ENCODE data around the gene PDP2. TPM values are rescaled to one million over a fixed set of nuclear protein-coding genes. Genes with fewer than 3 reads are reported as not detected.

The PDP2 gene
- total RNA-seq, 3 donors from 2014 or later (not counting 1 experiment from before 2014, with no cell fraction given) = 10.2 to 16.5 (median 11.0) TPM

- Mint-ChIP-seq H3K27ac (no peak overlapping the region), H3K36me3 (no peaks in the 10 kb centered on the region), H3K9me3 (no peaks in the 10 kb centered on the region), H3K27me3 (ENCODE audit: low read depth in 2 of 2) (no peaks in the 10 kb centered on the region), H3K4me1 (peaks cover 0 to 8% of the 10 kb centered on the region in 2 donors), H3K4me3 (no peak overlapping the region)
- Histone ChIP-seq H3K36me3 (ENCODE audit: control insufficient read depth, insufficient read depth, low read length) (no peaks in the 10 kb centered on the region), H3K9me3 (ENCODE audit: control insufficient read depth, insufficient read depth, low read length) (no peaks in the 10 kb centered on the region), H3K4me3 (ENCODE audit: low read length) (no peak overlapping the region), H3K27ac (ENCODE audit: low read length) (no peak overlapping the region), H3K4me1 (ENCODE audit: control insufficient read depth, insufficient read depth, low read length) (no peaks in the 10 kb centered on the region), H3K27me3 (ENCODE audit: control insufficient read depth, insufficient read depth, low read length) (no peaks in the 10 kb centered on the region)
- DNase-seq = no peak
- TF ChIP-seq, protein P1, sequence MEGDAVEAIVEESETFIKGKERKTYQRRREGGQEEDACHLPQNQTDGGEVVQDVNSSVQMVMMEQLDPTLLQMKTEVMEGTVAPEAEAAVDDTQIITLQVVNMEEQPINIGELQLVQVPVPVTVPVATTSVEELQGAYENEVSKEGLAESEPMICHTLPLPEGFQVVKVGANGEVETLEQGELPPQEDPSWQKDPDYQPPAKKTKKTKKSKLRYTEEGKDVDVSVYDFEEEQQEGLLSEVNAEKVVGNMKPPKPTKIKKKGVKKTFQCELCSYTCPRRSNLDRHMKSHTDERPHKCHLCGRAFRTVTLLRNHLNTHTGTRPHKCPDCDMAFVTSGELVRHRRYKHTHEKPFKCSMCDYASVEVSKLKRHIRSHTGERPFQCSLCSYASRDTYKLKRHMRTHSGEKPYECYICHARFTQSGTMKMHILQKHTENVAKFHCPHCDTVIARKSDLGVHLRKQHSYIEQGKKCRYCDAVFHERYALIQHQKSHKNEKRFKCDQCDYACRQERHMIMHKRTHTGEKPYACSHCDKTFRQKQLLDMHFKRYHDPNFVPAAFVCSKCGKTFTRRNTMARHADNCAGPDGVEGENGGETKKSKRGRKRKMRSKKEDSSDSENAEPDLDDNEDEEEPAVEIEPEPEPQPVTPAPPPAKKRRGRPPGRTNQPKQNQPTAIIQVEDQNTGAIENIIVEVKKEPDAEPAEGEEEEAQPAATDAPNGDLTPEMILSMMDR (IDR thresholded peaks at IDR 0.05) = no peak
- WGBS (ENCODE audit: insufficient coverage) = 75% methylated on average over 13 of the region's 14 CpGs
- intact Hi-C loops (cut with micrococcal nuclease) = no loop called here
- ATAC-seq = no peak
Observed at GRCh38 chr16:66902648-66903543, 22.6 kb downstream of the PDP2 start.

DNA sequence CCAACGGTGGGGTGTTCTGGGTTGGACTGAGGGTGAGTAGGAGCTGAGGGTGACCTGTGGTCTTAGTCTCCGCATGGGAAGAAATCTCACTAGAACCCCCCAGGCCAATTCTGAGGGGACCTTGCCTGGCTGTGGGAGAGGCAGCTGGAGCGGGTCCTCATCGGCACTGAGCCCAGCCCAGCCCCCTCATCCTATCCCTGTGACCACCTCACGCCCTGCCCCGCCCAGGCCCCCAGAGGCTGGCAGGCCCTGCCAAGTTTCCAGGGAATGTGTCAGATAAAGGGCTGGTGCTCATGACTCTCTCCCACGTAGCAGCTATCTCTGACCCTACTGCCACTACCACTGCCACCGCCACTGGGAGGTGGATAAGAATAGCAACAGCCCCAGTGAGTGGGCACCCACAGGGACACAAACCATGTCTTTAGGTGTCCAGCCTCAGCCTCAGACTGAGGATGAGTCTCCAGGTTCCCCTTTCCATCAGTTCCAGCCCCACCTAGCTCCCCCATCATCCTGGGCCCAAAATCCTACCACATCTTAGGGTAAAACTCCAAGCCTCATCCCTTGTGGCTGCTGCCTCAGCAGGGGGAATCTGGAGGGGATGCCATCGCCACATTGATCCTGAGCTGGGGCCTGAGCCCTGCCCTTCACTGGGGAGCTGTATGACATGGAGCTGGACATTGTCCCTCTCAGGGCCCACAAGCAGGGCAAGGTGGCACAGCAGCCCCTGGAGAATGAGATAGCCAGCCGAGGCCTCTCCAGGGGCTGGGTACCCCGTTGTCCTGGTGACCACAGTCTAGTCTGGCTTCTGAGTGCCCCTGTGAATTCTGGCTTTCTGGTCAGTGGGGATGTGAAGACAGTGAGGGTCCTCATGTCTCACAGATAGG is 23.5 kb downstream of the PDP2 start:
- no peaks in the 10 kb centered on the region for H3K27me3 Mint-ChIP-seq (ENCODE audit: low read depth in 2 of 2)
- H3K9me3 Mint-ChIP-seq = no peaks in the 10 kb centered on the region
- 89% methylated on average over 11 of the region's 11 CpGs for WGBS (ENCODE audit: insufficient coverage)
- H3K9me3 ChIP-seq (ENCODE audit: control insufficient read depth, insufficient read depth, low read length) = no peaks in the 10 kb centered on the region
- TF ChIP-seq, protein P1 (IDR thresholded peaks at IDR 0.05) = no peak
- intact Hi-C loops (cut with micrococcal nuclease) = no loop called here
- no peak overlapping the region for H3K4me3 ChIP-seq (ENCODE audit: low read length)
- no peaks in the 10 kb centered on the region for H3K36me3 ChIP-seq (ENCODE audit: control insufficient read depth, insufficient read depth, low read length)
- no peaks in the 10 kb centered on the region for H3K27me3 ChIP-seq (ENCODE audit: control insufficient read depth, insufficient read depth, low read length)
- peaks cover 0 to 8% of the 10 kb centered on the region in 2 donors for H3K4me1 Mint-ChIP-seq
- H3K36me3 Mint-ChIP-seq = no peaks in the 10 kb centered on the region
- H3K27ac ChIP-seq (ENCODE audit: low read length) = no peak overlapping the region
- no peak overlapping the region for H3K27ac Mint-ChIP-seq
- ATAC-seq = no peak
- no peaks in the 10 kb centered on the region for H3K4me1 ChIP-seq (ENCODE audit: control insufficient read depth, insufficient read depth, low read length)
- H3K4me3 Mint-ChIP-seq = no peak overlapping the region
- DNase-seq = no peak

- intact Hi-C loops (cut with micrococcal nuclease) = no loop called here
- Histone ChIP-seq H3K27me3 (ENCODE audit: control insufficient read depth, insufficient read depth, low read length) (no peaks in the 10 kb centered on the region), H3K4me3 (ENCODE audit: low read length) (no peak overlapping the region), H3K4me1 (ENCODE audit: control insufficient read depth, insufficient read depth, low read length) (no peaks in the 10 kb centered on the region), H3K36me3 (ENCODE audit: control insufficient read depth, insufficient read depth, low read length) (no peaks in the 10 kb centered on the region), H3K9me3 (ENCODE audit: control insufficient read depth, insufficient read depth, low read length) (no peaks in the 10 kb centered on the region), H3K27ac (ENCODE audit: low read length) (no peak overlapping the region)
- Mint-ChIP-seq H3K36me3 (no peaks in the 10 kb centered on the region), H3K9me3 (no peaks in the 10 kb centered on the region), H3K27ac (no peak overlapping the region), H3K4me3 (no peak overlapping the region), H3K27me3 (ENCODE audit: low read depth in 2 of 2) (no peaks in the 10 kb centered on the region), H3K4me1 (peaks cover 0 to 8% of the 10 kb centered on the region in 2 donors)
- TF ChIP-seq, protein P1 (IDR thresholded peaks at IDR 0.05) = no peak
- 91% methylated on average over 13 of the region's 13 CpGs for WGBS (ENCODE audit: insufficient coverage)
- DNase-seq = no peak
- ATAC-seq = no peak
Observed at GRCh38 chr16:66904428-66904845, 24.1 kb downstream of the PDP2 start.

Data from natural killer cell (primary cell).